Suppressor macrophage treated with lipopolysaccharide for 4 hours (primary cell): ENCODE measurements around the gene UQCC3.
"Not testable (repeated sequence)": the region's sequence is repeated elsewhere in the genome, so short reads cannot be mapped to it uniquely, and the experiment has no call there.

Experiments
- DNase-seq: peaks from one replicate; pipeline ENCODE4 v3.0.0-alpha.2; 2020

Gene UQCC3, protein sequence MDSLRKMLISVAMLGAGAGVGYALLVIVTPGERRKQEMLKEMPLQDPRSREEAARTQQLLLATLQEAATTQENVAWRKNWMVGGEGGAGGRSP

DNA sequence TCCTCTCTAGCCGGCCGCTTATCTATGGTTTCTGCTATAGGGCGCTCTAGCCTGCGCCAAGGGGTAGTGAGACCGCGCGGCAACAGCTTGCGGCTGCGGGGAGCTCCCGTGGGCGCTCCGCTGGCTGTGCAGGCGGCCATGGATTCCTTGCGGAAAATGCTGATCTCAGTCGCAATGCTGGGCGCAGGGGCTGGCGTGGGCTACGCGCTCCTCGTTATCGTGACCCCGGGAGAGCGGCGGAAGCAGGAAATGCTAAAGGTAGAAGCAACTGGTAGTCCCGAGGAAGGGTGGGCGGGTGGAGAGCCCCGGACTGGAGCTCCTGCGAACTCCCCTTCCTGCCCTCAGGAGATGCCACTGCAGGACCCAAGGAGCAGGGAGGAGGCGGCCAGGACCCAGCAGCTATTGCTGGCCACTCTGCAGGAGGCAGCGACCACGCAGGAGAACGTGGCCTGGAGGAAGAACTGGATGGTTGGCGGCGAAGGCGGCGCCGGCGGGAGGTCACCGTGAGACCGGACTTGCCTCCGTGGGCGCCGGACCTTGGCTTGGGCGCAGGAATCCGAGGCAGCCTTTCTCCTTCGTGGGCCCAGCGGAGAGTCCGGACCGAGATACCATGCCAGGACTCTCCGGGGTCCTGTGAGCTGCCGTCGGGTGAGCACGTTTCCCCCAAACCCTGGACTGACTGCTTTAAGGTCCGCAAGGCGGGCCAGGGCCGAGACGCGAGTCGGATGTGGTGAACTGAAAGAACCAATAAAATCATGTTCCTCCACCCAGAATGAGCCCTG, at the start of gene UQCC3, which contains the start of gene LBHD1:
TSS of gene UQCC3 (plus strand) at position 66 of the 782 bp plus-strand sequence. CDS start at position 139, 73 bp downstream.
TSS of gene LBHD1 (minus strand) at position 660 of the 782 bp plus-strand sequence. CDS start 2,236 bp downstream, outside the sequence.
- DNase-seq: peak; percentile 83

DNA sequence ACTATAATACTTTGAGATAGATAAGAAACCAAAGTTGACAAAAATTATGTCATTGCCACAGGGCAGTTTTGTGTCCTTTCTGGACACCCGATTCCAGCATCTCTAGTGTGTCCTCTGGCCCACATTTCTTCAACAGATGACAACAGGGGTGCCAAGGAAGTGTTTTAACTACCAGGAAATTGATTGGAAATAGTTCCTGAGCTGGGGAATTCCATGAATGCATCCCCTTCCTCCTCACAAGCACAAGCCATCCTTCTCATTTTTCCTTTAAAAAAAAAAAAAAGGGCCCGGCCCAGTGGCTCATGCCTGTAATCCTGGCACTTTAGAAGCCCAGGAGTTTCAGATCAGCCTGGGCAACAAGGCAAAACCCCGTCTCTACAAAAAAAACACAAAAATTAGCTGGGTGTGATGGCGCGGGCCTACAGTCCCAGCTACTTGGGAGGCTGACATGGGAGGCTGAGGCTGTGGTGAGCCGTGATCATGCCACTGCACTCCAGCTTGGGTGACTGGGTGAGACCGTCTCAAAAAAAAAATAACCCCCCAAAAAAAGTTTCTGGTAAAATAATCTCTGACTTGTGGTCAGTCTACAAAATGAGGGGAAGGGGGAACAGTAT, 48.9 kb upstream of the UQCC3 start:
- DNase-seq: no peak

DNA sequence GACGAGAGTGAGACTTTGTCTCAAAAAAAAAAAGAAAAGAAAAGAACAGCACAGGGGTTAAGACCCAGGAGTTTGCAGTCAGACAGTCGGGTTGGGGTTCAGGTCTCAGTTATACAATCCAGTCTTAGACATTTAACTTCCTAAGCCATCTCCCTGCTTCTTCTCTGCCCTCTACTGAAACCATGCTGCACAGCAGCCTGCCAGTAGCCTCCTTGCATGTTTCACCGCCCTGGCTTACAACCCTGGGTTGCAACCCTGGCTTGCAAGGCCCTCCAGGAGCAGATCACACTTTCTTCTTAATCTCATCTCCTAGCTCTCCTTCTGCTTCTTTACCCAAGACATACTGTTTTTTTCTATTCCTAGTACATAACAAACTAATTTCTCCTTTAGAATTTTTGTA, 43.8 kb upstream of the UQCC3 start:
- DNase-seq: no peak

DNA sequence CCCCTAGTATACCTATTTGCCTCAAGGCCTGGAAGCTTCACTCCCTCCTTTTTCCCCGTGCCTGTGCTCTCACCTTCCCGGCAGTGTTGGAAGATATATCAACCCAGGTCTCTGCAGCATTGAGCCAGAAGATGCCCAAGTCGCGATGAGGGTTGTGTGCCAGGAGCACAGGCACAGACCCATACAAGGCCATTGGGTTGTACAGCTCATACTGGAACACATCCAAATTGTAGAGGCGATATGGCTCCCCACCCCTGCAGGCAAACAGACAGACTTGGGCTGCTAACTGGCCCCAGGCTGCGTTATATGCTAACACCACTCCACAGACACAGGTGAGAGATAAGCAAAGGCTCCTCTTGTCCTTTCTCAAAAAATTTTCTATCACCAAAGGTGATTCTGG, 39.0 kb upstream of the UQCC3 start:
- DNase-seq: no peak

DNA sequence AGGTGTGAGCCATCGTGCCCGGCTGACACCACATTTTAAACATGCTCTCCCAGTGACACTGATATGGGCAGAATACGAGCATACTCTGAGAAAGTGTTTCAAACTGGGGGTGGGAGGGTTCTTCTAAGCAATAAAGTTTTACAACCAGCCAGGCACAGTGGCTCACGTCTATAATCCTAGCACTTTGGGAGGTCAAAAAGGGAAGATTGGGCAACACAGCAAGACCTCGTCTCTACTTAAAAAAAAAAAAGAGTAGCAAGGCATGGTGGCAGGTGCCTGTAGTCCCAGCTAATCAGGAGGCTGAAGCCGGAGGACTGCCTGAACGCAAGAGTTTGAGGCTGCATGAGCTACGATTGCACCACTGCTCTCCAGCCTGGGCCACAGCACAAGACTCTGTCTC, 27.3 kb upstream of the UQCC3 start:
- no peak for DNase-seq

DNA sequence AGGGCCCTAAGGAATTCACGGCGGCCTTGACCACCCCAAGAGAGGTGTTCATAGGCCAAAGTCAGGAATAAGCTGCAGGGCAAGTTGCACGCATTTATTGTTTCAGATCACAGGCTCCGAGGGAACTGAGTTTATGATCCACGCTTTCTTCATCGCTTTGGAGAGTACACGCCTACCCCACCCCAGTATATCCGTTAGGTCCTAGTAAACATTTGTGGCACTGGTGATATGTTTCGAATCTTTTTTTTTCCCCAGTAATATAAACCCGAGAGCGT, 25.9 kb upstream of the UQCC3 start:
- peak; percentile 8 for DNase-seq

DNA sequence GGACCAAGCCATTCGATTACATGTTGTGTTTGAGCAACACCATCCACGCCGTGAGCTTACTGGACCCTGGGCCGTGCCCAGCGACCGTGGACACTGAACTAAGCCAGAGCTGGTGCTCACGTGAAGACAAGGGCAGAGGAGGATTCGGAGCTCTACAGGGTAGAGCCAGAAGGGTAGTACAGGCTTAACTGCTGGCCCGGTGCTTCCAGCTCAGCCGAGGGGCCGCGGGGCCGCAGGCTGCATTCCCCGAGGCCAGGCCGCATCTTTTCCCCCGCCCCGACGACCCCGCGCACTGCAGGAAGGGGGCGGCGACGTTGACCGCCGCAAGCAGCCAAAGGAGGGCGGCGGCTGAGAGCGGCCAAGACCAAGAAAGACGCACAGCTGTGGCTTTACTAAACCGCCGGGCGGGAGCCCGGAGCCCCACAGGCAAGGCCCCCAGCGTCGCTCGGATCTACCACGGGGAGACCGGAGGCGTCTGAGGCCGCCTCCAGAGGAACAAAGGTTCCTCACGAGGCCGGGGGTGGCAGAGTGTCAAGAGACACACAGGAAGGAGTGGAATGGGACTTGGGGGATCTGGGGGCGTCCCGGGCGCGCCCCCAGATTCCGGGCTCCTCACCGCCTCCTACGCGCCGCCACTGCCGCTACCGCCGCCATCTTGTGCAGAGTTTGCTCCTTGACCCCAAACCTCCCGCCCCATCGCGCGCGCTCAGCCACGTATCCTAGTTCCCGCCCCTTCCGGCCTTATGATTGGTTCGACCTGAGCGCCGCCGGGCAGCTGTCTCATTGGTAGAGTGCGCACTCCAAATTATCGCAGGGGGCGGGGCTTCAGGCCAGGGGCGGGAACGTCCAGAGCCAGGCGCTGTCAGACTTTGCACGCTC, 25.3 kb upstream of the UQCC3 start, which contains the start of gene GANAB:
TSS of gene GANAB (minus strand) at position 668 of the 879 bp plus-strand sequence. CDS start at position 654, 14 bp downstream.
- DNase-seq: peak; percentile 99

DNA sequence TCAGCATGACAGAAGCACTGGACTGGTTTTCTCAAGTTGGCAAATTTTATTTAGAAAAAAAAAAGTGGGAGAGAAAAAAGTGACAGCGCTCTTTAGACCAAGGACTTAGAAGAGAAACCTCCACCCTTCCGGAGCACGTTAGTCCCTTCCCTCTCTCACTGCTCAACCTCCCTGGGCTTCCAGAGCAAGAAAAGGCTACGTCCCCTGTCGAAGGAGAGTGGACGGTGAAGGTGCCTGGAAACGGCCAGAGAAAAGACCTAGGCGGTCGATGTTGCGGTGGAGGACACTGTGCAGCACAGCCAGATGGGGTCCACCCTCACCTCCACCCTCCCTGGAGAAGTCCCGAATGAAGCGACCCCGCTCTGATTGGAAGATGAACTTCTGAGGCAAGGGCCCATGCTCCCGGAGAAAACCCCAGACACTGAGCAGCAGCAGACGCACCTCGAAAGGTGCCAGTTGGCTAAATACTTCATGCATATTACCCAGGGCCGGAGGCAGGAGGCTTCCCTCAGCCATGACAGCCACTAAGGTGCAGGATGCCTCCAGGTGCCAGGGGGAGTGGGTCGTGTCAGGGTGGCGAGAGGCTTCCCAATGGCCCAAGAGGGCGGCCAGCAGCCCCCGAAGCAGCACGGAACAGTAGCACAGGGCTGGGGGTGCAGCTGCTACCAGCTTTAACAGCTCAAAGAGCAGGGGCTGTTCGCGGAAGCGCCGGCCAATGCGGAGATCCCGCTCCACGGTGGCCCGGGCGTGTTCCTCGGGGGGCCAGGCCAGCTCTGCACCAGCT, 24.5 kb upstream of the UQCC3 start:
- no peak for DNase-seq

DNA sequence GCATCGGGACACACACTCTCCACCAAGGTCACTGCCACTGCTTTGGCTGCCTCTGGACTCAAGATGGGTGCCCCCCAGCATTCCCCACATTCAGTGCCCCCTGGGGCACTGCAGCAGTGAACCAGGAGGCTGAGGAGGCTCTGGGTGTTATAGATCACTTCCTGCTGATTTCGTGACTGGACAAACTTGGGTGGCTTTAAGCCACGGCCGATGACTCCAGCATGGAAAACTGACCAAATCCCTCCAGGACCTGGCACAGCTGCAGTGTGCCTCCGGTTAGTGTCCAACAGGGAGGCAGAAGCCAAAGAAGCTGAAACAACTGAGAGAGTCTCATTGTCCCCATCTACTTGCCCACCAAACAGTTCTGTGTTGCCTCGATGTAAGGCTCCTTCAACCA, 23.9 kb upstream of the UQCC3 start:
- no peak for DNase-seq

DNA sequence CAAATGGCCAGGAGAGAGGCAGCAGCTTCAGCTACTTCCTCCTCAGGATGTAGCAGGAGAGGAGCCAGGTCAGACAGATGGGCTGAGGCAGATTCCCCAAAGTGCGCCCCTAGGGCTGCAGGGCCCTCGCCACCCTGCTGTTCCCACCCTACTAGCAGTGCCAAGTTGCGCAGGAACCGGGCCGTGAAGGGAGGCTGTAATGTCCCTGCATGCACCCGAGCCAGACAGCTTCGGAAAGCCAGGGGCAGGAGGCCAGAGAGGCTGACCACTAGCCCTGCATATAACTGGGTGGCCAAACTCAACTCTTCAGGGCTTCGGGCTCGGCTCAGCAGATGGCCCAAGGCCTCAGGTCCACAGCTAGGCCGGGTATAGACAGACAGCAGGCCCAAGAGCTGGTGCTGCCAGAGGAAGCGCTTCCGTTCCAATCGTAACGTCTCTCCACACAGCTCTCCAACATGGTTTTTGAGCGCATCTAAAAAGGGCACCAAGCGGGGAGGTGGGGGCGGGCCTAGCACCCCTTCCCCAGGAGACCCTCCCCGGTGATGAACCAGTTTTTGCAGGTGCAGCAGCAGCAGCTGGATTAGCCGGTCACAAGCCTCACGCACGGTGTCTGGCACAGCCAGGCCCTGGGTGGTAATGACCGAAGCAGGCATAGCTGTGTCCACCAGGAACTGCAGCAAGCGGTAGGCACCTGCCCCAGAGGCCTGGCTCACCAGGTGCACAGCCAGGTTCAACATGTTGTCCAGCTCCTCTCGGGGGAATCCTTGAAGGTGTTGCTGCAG, 23.1 kb upstream of the UQCC3 start:
- DNase-seq: no peak

DNA sequence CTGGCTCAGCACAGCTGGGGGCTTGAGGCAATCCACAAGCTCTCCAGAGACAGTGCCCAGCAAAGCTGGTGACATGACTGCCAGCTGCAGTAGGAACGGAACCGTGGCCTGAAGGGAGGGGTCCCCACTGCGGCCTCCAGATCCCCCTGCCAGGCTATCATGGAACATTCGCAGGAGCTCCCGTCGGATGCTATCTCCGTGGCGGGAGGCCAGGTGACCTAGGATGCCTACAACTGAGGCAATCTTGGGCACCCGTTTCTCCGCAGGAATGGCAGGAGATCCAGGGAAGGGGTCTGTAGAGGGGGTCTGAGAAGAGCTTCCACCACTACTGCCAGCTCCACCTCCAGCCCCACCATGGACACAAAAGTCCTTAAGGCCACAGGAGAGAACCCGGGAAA, 22.5 kb upstream of the UQCC3 start:
- DNase-seq: no peak

DNA sequence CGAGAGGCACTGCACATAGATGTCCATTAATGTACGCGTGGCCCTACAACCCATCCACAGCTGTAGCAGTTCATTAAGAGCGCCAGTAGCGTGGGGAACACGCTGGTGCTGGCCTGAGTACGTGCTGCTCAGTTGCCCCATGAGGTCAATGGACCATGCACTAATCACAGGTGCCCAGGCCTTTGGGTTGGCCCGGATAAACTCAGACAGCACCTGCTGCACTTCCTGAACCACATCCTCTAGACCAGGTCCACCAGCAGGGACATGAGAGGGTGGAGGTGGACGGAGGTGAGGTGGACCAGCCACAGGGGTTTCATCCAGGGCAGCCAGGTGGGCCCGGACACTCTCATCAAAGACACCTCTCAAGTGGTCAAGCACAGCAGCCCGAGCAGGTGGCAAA, 22.0 kb upstream of the UQCC3 start:
- no peak for DNase-seq

DNA sequence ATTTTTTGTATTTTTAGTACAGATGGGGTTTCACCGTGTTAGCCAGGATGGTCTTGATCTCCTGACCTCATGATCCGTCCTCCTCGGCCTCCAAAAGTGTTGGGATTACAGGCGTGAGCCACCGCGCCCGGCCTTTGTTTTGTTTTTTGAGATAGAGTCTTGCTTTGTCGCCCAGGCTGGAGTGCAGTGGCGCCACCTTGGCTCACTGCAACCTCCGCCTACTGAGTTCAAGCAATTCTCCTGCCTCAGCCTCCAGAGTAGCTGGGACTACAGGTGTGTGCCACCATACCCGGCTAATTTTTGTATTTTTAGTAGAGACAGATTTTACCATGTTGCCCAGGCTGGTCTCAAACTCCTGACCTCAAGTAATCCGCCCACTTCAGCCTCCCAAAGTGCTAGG, 21.2 kb upstream of the UQCC3 start:
- DNase-seq: not testable (repeated sequence)

DNA sequence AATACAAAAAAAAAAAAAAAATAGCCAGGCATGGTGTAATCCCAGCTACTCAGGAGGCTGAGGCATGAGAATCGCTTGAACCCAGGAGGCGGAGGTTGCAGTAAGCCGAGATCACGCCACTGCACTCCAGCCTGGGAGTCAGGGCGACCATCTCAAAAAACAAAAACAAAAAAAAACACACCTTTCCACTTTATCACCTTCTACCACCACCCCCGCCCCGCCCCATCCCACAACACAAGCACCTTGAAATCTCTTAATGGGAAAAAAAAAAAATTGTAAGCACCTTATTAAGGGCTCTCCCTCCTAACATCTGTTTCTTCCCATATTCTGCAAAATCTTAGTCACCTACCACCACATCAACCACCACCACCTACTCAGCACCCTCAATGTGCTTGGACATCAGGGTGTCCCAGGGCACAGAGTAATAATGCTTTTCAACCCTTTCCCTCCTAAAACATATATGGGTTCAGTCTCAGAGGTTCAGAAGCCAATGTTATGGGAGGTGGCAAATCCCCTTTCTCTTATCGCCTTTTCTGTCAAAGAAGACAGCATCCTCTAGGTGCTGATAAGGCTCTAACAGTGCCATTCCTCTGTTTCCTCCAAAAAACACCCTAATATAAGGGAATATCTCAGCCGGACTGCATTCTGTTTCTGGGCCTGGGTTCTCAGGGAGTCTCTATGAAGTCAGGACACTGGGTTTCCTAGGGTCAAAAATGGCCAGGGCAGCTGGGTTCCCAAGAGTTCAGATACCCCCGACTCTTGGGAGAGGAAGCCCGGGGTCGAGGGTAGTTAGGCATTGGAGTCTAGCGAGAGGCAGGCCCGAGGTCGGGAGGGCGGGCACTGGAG, 19.1 kb upstream of the UQCC3 start:
- peak; percentile 16 for DNase-seq

DNA sequence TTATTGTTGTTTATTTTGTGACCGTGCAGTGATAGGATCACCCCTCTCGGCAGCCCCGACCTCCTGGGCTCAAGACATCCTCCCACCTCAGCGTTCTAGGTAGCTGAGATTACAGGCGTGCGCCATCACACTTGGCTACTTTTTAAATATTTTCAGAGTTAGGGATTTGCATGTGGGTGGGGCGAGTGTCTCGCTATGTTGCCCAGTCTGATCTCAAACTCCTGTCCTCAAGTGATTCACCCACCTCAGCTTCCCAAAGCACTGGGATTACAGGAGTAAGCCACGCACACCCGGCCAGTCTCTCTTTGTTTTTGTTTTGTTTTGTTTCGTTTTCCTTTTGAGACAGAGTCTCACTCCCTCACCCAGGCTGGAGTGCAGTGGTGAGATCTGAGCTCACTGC, 17.2 kb upstream of the UQCC3 start:
- DNase-seq: peak; percentile 14

DNA sequence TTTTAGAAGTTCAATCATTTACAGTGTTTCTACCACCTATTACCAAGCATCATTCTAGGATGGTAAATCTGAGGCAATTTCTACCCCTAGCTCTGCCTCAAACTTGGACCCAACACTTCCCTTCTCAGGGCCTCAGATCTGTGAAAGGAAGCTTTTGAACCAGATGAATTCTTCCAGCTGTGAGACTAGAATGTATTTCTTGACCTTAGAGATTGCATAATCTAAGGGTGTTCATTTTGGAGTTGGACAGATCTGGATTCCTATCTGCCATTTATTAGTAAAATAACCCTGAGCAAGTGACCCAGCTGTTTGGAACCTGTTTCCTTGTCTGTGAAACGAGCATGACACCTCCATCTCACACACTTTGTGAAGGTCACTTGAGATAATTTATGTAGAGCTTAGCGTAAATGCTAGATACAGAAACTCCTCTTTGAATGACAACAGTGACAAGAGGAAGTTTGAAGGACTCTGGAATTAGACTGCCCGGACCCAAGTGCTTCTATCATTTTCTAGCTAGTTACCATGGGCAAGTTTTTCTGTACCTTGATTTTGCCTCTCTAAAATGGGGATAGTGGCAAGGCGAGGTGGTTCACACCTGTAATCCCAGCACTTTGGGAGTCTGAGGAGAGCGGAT, 14.6 kb upstream of the UQCC3 start:
- no peak for DNase-seq

DNA sequence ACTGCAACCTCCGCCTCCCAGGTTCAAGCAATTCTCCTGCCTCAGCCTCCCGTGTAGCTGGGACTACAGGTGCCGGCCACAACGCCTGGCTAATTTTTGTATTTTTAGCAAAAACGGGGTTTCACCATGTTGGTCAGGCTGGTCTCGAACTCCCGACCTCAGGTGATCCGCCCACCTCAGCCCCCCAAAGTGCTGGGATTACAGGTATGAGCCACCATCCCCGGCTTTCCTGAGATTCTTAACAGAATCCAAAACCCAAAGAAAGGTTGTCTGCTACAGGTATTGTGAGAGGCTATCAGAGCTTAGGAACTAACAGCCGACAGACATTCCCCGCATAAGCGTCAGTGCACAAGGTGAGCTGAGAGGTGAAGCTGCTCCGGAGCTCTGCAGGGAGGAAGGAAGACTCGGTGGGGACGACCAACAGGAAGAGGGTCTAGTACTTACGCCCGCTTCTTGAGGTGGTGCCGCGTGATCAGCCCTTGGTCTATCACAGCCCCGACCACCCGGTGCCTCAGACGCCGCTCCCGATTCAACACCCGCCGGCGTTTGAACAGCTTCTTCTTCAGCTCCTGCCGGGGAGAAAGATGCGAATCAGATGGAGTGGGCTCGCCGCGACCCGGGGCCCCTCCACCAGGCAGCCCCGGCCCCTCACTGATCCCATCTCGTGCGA, 6.9 kb upstream of the UQCC3 start:
- DNase-seq: no peak

DNA sequence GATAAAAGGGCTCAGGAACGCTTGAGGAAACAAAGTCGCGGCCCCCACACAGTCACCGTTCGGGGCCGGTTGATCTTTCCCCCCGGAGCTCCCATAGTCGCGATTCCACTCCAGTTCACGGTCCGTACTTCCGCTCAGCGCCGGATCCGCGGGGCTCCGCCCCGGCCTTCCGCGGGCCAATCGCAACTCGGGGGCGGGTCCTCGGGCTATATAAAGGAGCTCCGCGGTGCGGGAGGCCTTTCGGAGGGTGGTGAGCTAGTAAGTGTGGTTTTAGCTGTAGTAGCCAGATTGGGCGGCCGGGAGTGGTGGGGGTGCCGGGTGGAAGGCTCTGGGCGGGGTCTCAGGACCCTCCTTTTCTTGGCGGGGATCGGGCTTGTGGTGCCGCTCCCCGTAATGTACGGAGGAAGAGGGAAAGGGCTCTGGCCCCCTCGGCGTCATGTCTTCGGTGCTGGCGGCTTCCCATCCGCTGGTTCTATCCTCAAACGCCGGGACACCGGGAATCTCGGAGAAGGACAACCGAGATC, 6.3 kb upstream of the UQCC3 start, which contains the start of the genes C11orf98 and CSKMT:
TSS of gene C11orf98 (minus strand) at position 136 of the 524 bp plus-strand sequence. CDS start at position 95, 41 bp downstream.
TSS of gene CSKMT (plus strand) at position 238 of the 524 bp plus-strand sequence. CDS start 568 bp downstream, outside the sequence.
- peak; percentile 97 for DNase-seq
